Measurements from ENCODE around the gene HARS2.
"Not testable (repeated sequence)": the region's sequence is repeated elsewhere in the genome, so short reads cannot be mapped to it uniquely, and the experiment has no call there.

HARS2 gene

GRCh38 chr5:140690941-140691924, at the start of gene HARS2, which contains the start of gene HARS1:
Gene HARS2 (plus strand): TSS chr5:140691455. CDS start chr5:140691649, 194 bp downstream.
Gene HARS1 (minus strand): TSS chr5:140691370. CDS start chr5:140691304, 66 bp downstream.
- DNase-seq (ENCODE audit: low spot score) = peak; percentile 82

GRCh38 chr5:140641716-140642115, 49.5 kb upstream of the HARS2 start:
- no peak for DNase-seq (ENCODE audit: low spot score)

DNA sequence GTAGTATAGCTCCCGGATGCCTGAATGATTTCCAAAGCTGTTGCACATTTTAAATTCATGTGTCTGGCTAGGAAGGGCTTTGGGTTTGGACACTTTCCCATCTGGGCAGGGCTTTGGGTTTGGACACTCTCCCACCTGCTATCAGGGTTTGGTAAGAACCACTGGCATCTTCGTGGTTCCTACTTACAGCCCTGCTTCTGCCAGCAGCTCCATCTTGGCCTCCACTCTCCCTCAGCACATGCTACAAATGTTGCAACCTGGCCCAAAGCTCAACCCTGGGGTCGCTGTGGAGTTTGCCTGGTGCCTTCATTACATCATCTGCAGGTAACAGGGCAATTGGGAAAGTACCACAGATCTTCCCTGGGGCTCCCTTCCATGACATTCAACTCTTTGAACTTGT, 48.5 kb upstream of the HARS2 start:
- DNase-seq (ENCODE audit: low spot score) = no peak

- no peak for DNase-seq (ENCODE audit: low spot score)
These were observed 44.2 kb upstream of the HARS2 start for GRCh38 chr5:140647042-140647419.

DNA sequence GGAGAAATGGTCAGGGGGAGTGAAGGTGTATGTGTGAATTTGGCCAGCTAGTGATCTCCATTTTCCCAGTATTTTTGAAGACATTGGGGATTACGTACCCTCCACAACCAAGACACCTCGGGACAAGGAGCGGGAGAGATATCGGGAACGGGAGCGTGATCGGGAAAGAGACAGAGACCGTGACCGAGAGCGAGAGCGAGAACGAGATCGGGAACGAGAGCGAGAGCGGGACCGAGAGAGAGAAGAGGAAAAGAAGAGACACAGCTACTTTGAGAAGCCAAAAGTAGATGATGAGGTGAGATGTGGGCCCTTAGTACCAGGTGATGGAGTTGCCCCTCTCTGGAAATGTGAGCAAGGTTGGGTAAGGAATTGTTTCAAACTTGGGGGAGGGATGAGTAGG, 32.4 kb upstream of the HARS2 start:
- no peak for DNase-seq (ENCODE audit: low spot score)

DNA sequence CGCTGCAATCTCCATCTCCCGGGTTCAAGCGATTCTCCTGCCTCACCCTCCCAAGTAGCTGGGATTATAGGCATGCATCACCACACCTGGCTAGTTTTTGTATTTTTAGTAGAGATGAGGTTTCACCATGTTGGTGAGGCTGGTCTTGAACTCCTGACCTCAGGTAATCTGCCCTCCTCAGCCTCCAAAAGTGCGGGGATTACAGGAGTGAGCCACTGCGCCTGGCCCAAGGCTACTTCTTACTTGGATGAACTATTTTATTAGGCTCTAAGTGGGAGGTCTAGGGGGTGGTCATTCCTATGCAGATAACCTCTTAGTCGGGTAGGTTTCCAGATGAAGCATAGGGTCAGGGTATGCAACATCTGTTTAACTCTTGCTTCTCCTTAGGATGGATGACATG, 30.9 kb upstream of the HARS2 start:
- DNase-seq (ENCODE audit: low spot score) = not testable (repeated sequence)

DNA sequence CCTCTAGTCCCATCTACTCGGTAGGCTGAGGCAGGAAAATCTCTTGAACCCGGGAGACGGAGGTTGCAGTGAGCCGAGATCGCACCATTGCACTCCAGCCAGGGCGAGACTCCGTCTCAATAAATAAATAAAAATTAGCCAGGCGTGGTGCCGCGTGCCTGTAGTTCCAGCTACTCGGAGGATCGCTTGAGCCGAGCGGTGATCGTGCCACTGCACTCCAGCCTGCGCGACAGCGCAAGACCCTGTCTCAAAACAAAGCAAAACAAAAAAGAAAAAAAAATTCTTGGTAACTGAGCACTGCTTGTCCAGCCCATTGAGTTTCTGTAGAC, 27.3 kb upstream of the HARS2 start:
- DNase-seq (ENCODE audit: low spot score) = no peak

GRCh38 chr5:140664359-140665119, 26.7 kb upstream of the HARS2 start, which contains the start of gene WDR55:
Gene WDR55 (plus strand): TSS chr5:140664904. CDS start chr5:140664913, 9 bp downstream.
- peak; percentile 94 for DNase-seq (ENCODE audit: low spot score)

GRCh38 chr5:140671035-140671434, 20.2 kb upstream of the HARS2 start:
- DNase-seq (ENCODE audit: low spot score) = not testable (repeated sequence)

DNA sequence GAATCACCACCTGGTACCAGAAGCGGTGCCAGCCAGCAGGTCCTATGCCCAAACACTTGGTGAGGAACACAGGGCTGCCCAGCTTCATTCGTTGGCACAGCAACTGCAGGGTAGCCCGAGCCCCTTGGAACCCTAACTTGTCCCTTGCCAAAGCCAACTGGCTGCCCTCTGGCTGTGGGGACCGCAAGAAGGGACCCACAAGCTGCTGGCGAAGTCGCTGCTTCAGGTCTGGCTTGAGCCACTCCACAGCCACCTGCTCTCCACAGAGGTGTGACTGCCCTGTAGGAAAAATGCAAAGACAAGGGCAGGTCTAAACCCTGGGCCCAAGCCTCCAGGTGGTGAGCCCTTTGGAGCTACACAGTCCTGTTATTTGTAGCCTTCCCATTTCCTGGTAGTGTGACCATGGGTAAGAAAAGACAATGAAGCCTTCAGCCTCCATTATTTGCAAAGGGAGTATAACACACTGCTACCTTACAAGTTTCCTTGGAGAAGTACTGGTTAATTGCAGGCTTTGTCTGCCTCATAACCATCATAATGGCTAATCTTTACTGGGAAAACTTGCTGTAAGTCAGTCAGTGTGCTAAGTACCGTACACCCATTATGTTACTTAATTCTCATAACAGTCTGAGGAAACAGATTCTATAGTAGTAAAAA, 19.7 kb upstream of the HARS2 start:
- no peak for DNase-seq (ENCODE audit: low spot score)

GRCh38 chr5:140672455-140673186, 18.6 kb upstream of the HARS2 start:
- no peak for DNase-seq (ENCODE audit: low spot score)

DNA sequence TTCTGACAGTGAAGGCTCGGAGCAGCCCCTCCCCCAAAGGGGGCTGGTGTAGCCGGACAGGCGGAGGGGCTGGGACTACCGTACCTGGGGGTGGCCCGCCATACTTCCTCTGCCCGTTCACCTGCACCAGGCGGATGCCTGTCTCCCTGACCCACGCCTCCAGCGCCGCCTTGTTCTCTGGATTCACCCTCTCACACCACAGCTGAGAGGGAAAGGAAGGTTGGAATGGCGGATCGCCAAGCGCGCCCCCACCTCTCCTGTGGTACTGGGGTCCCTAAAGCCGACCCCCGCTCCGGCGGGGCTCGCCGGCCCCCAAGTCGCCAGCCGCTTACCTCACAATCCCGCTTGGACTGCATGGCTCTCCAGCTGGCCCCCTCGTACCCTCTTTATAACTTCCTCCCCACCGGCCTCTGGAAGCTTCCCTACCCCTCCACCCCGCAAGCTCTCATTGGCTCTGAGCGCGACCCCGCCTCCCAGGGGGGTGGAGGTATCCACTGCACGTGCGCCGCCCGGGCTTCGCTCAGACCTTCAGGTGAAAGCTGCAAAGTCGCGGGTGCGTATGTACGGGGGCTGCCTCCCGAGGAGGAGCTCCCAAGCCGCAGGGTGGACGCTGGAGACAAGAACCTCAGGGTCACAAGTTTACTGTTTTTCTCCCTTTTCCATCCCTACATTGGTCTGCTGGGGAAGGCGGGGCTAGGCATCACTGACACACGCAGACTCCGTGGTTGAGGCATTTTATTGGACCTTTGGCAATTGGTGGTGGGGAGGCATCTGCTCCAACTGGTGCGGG, 17.9 kb upstream of the HARS2 start, which contains the start of gene DND1:
Gene DND1 (minus strand): TSS at position 390 of the 790 bp plus-strand sequence. CDS start 34 bp downstream, at position 356.
- no peak for DNase-seq (ENCODE audit: low spot score)

DNA sequence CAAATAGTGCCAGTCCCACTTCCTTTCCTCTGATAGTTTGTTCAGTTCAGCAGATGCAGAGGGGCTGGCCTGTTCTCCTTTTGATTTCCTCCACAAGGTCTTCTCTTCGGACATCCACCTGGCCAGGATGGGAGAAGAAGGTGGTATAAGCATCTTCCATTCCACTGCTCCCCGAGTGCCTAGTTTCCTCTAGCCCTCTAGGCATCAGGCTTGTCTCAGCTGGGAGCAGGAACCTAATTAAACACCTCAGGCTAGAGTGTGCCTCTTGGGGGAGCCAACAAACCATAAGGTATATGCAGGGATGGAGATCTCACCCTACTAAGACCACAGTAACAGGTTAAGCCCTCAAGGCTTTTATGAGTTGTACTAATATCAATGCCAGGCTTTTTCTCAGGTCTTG, 17.0 kb upstream of the HARS2 start:
- DNase-seq (ENCODE audit: low spot score) = no peak

GRCh38 chr5:140674629-140675028, 16.6 kb upstream of the HARS2 start:
- DNase-seq (ENCODE audit: low spot score) = no peak

DNA sequence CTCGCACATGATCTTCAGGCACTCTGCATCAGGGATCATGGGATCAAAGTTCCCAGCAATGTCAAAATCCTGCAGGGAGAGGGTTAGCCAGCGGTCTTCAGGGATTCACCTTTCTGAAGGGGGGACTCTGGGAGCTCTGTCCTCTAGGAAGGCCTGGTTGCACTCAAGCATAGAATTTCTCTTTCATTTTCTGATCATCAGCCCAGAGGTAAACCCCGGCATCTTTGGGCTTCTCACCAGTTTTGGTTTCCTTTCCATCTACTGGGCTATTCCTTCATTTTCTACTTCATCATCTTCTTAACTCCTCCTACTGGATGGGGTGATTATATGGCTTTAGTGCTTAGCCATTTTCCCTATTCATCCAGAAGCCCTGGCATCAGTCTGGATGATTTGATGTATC, 13.3 kb upstream of the HARS2 start:
- DNase-seq (ENCODE audit: low spot score) = no peak

DNA sequence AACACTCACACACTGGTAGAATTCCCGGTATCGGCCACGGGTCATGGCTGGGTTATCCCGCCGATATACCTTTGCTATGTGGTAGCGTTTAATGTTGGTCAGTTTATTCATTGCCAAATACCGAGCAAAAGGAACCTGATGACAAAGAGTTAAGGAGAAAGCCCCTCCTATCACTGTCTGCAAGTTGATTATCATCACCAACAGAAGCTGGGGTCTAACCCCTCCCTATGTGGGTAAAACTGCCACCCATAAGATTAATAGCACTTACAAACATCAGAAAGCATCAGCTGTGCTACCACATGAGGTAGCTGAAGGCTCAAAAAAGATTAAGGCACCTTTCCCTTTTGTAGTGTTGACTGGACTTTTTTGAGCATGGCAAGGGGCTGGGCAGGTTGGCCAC, 12.3 kb upstream of the HARS2 start:
- DNase-seq (ENCODE audit: low spot score) = no peak

DNA sequence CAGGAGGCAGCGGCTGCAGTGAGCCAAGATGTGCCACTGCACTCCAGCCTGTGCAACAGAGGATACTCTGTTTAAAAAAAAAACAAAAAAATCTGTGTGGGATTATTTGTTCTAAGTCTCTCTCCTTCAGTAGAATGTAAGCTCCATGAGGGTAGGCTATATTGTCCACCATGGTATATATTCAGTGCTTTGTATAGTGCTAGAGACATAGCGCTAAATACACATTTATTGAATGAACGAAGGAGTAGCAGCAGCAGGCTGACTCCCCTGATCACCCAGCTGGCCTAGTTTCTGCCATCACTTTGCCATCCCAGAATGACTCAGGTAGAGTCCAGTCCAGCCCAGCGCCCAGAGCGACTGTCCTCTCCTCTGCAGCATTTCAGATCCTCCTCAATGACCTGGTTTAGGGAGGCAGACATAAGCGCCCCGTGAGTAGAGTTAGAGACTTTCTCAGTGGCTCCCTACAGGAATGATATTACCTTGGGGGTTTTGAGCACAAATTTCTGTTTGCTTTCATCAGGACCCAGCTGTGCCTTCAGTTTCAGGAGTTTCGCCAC, 801 bp upstream of the HARS2 start:
- no peak for DNase-seq (ENCODE audit: low spot score)

DNA sequence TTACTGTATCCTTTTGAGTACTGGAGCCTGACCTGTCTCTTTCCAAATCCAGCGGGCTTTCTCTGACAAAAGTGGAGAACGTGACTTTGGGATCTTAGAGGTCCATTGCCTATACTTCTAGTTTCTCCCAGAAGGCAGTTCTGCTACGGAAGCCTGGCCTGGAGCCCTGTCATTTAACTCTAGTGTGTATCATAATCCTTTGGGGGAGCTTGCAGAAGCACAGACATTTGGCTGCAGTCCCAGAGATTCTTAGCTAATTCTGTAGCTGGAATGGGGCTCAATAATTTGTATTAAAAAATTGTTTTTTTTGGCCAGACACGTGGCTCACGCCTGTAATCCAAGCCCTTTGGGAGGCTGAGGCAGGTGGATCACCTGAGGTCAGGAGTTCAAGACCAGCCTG, 3.0 kb downstream of the HARS2 start:
- DNase-seq (ENCODE audit: low spot score) = no peak

DNA sequence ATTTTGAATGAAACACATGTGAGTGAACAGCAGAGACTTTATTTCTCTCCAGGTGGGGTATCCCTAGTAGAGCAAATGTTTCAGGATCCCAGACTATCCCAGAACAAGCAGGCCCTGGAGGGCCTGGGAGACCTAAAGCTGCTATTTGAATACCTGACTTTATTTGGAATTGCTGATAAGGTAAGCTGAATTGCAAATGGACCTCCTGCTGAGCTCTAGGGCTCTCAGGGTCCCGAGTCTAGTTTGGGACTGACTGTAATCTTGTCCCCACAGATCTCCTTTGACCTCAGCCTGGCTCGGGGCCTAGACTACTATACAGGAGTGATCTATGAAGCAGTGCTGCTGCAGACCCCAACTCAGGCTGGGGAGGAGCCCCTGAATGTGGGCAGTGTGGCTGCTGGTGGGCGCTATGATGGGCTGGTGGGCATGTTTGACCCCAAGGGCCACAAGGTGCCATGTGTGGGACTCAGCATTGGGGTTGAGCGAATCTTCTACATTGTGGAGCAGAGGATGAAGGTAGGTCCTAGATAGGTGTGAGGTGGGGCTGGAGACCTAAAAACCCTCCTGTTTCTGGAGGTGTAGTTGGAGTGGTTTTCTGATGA, 5.7 kb downstream of the HARS2 start:
- no peak for DNase-seq (ENCODE audit: low spot score)

Data from HuH-7.5 (cell line).